GM12865 (cell line): ENCODE data around the gene NAT14.
A peak's percentile ranks its signal among the peaks of the same experiment; 100 is the strongest.

Experiments
- DNase-seq: peaks from one replicate; pipeline ENCODE4 v3.0.0; 2010; ENCODE audit warnings: low read depth
- H3K4me3 ChIP-seq: 2 replicates; pipeline ENCODE4 v1.5.1; 2011; ENCODE audit warnings: mild to moderate bottlenecking, low read depth, low read length, control low read depth
- CTCF ChIP-seq: IDR thresholded peaks from 2 replicates; pipeline ENCODE4 v1.5.1; 2011; ENCODE audit warnings: low read length, control low read depth, low read depth, inconsistent platforms; ENCODE audit not compliant: insufficient read depth; ENCODE audit errors: missing control alignments

The NAT14 gene

GRCh38 chr19:55498246-55498840 lies 13.4 kb downstream of the NAT14 start:
- no peak for DNase-seq
- no peak overlapping the region for H3K4me3 ChIP-seq
- TF ChIP-seq CTCF = no peak

- no peak for DNase-seq
- TF ChIP-seq CTCF = no peak
- no peak overlapping the region for H3K4me3 ChIP-seq
Measured at GRCh38 chr19:55500368-55500952, 15.5 kb downstream of the NAT14 start.

- TF ChIP-seq CTCF = no peak
- no peak overlapping the region for H3K4me3 ChIP-seq
- no peak for DNase-seq
Measured at GRCh38 chr19:55502197-55502952, 17.4 kb downstream of the NAT14 start.

GRCh38 chr19:55503157-55503501 lies 18.1 kb downstream of the NAT14 start:
- DNase-seq = no peak
- TF ChIP-seq CTCF = no peak
- no peak overlapping the region for H3K4me3 ChIP-seq

- peak; percentile 97 for TF ChIP-seq CTCF
- peak; percentile 94 for DNase-seq
Measured at GRCh38 chr19:55503502-55504251, 18.7 kb downstream of the NAT14 start.

GRCh38 chr19:55504252-55504603 lies 19.2 kb downstream of the NAT14 start:
- no peak for TF ChIP-seq CTCF
- no peak overlapping the region; the same call in 1 of the 2 replicates for H3K4me3 ChIP-seq
- DNase-seq = no peak

More at GRCh38 chr19:55503502-55504251, 18.7 kb downstream of the NAT14 start:
- H3K4me3 ChIP-seq = peak overlapping the region; percentile 43
